ENCODE data around the gene SMYD1. TPM values are rescaled to one million over a fixed set of nuclear protein-coding genes. Genes with fewer than 3 reads are reported as not detected.

The SMYD1 gene
- total and polyA plus RNA-seq, 2 donors (not counting 1 experiment from before 2014, with no cell fraction given): not detected

- H3K4me1 Mint-ChIP-seq: peaks cover 16% of the 10 kb centered on the region
- no peak overlapping the region for H3K27ac Mint-ChIP-seq
- no peak overlapping the region for H3K4me3 ChIP-seq (ENCODE audit: control extremely low read depth in 1 of 5, extremely low read depth in 1 of 5, insufficient read depth in 1 of 5, low read depth in 2 of 5, low read length in 4 of 5)
- DNase-seq (no peak), ATAC-seq (ENCODE audit: low read depth) (no peak)
- no peak overlapping the region for H2AFZ ChIP-seq (ENCODE audit: insufficient read depth, low read depth, low read length, poor library complexity, severe bottlenecking)
- H3K9ac ChIP-seq (ENCODE audit: low read length): no peak overlapping the region
- peaks cover 9 to 15% of the 10 kb centered on the region in 2 donors for H3K4me1 ChIP-seq (ENCODE audit: control insufficient read depth in 2 of 2, insufficient read depth in 2 of 2, low read length in 2 of 2)
- no peak overlapping the region for H3K27ac ChIP-seq (ENCODE audit: low read length in 2 of 2)
- CTCF ChIA-PET: interaction anchor here (1.1 kb wide), 1 partner anchor 11 kb away, joined by 3 read pairs; no protein-coding TSS in a partner anchor
- H3K36me3 ChIP-seq (replicated peaks in 1 of 2; ENCODE audit: control extremely low read depth in 1 of 2, control insufficient read depth in 1 of 2, extremely low read depth in 1 of 2, insufficient read depth in 2 of 2, low read length in 1 of 2): no peaks in the 10 kb centered on the region
- no peaks in the 10 kb centered on the region for H4K20me1 ChIP-seq (ENCODE audit: control insufficient read depth, insufficient read depth, low read length, poor library complexity, severe bottlenecking)
- no peak overlapping the region for H3K4me2 ChIP-seq (replicated peaks; ENCODE audit: low read depth, low read length, poor library complexity, severe bottlenecking)
- intact Hi-C loops (cut with micrococcal nuclease): no loop called here
- H3K9me3 ChIP-seq (ENCODE audit: control extremely low read depth in 1 of 3, control insufficient read depth in 2 of 3, insufficient read depth in 1 of 3, low read length in 2 of 3): no peaks in the 10 kb centered on the region
- H3K27me3 Mint-ChIP-seq: no peaks in the 10 kb centered on the region
- H3K27me3 ChIP-seq (replicated peaks in 1 of 4; ENCODE audit: control extremely low read depth in 1 of 4, control insufficient read depth in 3 of 4, insufficient read depth in 4 of 4, low read length in 3 of 4): no peaks in the 10 kb centered on the region
- POLR2A ChIA-PET: no interaction called here
- WGBS (ENCODE audit: insufficient coverage): 100% methylated on average over 1 of the region's 2 CpGs
- no peaks in the 10 kb centered on the region for H3K79me2 ChIP-seq (ENCODE audit: control insufficient read depth, insufficient read depth, low read length)
- H3K4me3 Mint-ChIP-seq: no peak overlapping the region
- no peaks in the 10 kb centered on the region for H3K9me3 Mint-ChIP-seq (ENCODE audit: insufficient read depth)
- TF ChIP-seq, protein P1, sequence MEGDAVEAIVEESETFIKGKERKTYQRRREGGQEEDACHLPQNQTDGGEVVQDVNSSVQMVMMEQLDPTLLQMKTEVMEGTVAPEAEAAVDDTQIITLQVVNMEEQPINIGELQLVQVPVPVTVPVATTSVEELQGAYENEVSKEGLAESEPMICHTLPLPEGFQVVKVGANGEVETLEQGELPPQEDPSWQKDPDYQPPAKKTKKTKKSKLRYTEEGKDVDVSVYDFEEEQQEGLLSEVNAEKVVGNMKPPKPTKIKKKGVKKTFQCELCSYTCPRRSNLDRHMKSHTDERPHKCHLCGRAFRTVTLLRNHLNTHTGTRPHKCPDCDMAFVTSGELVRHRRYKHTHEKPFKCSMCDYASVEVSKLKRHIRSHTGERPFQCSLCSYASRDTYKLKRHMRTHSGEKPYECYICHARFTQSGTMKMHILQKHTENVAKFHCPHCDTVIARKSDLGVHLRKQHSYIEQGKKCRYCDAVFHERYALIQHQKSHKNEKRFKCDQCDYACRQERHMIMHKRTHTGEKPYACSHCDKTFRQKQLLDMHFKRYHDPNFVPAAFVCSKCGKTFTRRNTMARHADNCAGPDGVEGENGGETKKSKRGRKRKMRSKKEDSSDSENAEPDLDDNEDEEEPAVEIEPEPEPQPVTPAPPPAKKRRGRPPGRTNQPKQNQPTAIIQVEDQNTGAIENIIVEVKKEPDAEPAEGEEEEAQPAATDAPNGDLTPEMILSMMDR (IDR thresholded peaks at IDR 0.05): no peak
- no peak for TF ChIP-seq EZH2 (IDR thresholded peaks at IDR 0.05; ENCODE audit: borderline replicate concordance, insufficient read depth, low read depth, low read length, poor library complexity, severe bottlenecking)
Observed at GRCh38 chr2:88088999-88089398, 21.4 kb downstream of the SMYD1 start.

DNA sequence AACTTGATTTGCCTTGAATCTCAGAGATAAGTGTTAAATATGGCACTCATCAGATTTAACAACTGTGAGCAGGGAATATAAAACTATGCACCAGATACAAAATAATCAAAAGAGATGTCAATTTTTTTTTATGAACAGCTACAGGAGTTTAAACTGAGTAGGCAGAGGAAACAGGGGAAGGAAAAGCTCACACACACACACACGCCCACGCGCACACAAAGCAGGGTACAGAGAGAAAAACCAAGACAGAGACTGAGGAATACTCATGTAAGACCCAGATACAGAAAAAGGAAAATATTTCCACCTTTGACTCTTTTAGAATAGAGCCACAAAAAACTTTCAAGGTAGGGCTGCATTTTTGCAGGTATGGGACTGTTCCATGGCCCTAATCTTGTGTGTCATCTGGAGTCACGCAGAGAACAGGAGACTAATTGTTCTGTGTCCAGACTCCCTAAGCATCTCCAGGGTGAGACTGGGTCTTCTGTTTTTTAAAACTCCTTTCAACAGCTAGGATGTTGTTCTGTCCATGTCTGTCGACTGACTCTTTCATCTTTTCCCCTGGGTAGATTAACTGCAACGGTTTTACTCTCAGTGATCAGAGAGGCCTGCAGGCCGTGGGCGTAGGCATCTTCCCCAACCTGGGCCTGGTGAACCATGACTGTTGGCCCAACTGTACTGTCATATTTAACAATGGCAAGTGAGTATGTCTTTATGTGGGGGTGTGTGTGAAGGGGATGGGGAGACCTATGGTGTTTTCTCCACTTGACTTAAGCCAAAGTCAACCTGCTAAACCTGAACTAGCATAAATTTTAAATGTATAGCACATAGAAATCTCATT, 23.0 kb downstream of the SMYD1 start:
- no peaks in the 10 kb centered on the region for H3K36me3 ChIP-seq (replicated peaks in 1 of 2; ENCODE audit: control extremely low read depth in 1 of 2, control insufficient read depth in 1 of 2, extremely low read depth in 1 of 2, insufficient read depth in 2 of 2, low read length in 1 of 2)
- POLR2A ChIA-PET: no interaction called here
- Mint-ChIP-seq H3K27ac (no peak overlapping the region), H3K4me1 (peaks cover 16% of the 10 kb centered on the region), H3K27me3 (no peaks in the 10 kb centered on the region), H3K9me3 (ENCODE audit: insufficient read depth) (no peaks in the 10 kb centered on the region), H3K4me3 (no peak overlapping the region)
- no peaks in the 10 kb centered on the region for H3K27me3 ChIP-seq (replicated peaks in 1 of 4; ENCODE audit: control extremely low read depth in 1 of 4, control insufficient read depth in 3 of 4, insufficient read depth in 4 of 4, low read length in 3 of 4)
- 30% methylated on average over 4 of the region's 8 CpGs for WGBS (ENCODE audit: insufficient coverage)
- no peaks in the 10 kb centered on the region for H3K9me3 ChIP-seq (ENCODE audit: control extremely low read depth in 1 of 3, control insufficient read depth in 2 of 3, insufficient read depth in 1 of 3, low read length in 2 of 3)
- no peaks in the 10 kb centered on the region for H4K20me1 ChIP-seq (ENCODE audit: control insufficient read depth, insufficient read depth, low read length, poor library complexity, severe bottlenecking)
- H3K79me2 ChIP-seq (ENCODE audit: control insufficient read depth, insufficient read depth, low read length): no peaks in the 10 kb centered on the region
- H3K4me1 ChIP-seq (ENCODE audit: control insufficient read depth in 2 of 2, insufficient read depth in 2 of 2, low read length in 2 of 2): peaks cover 9 to 15% of the 10 kb centered on the region in 2 donors
- ATAC-seq (ENCODE audit: low read depth) (no peak), DNase-seq (no peak)
- H2AFZ ChIP-seq (ENCODE audit: insufficient read depth, low read depth, low read length, poor library complexity, severe bottlenecking): peak overlapping the region; percentile 30
- no peak overlapping the region for H3K27ac ChIP-seq (ENCODE audit: low read length in 2 of 2)
- peak overlapping the region; percentile 17 for H3K4me2 ChIP-seq (replicated peaks; ENCODE audit: low read depth, low read length, poor library complexity, severe bottlenecking)
- CTCF ChIA-PET: no interaction called here
- H3K9ac ChIP-seq (ENCODE audit: low read length): no peak overlapping the region
- intact Hi-C loops (cut with micrococcal nuclease): no loop called here
- H3K4me3 ChIP-seq (ENCODE audit: control extremely low read depth in 1 of 5, extremely low read depth in 1 of 5, insufficient read depth in 1 of 5, low read depth in 2 of 5, low read length in 4 of 5): no peak overlapping the region
- TF ChIP-seq, protein P1 (IDR thresholded peaks at IDR 0.05): no peak
- no peak for TF ChIP-seq EZH2 (IDR thresholded peaks at IDR 0.05; ENCODE audit: borderline replicate concordance, insufficient read depth, low read depth, low read length, poor library complexity, severe bottlenecking)

Measured in B cell (primary cell).